ENCODE measurements around the gene PDCD1.

PDCD1 gene

DNA sequence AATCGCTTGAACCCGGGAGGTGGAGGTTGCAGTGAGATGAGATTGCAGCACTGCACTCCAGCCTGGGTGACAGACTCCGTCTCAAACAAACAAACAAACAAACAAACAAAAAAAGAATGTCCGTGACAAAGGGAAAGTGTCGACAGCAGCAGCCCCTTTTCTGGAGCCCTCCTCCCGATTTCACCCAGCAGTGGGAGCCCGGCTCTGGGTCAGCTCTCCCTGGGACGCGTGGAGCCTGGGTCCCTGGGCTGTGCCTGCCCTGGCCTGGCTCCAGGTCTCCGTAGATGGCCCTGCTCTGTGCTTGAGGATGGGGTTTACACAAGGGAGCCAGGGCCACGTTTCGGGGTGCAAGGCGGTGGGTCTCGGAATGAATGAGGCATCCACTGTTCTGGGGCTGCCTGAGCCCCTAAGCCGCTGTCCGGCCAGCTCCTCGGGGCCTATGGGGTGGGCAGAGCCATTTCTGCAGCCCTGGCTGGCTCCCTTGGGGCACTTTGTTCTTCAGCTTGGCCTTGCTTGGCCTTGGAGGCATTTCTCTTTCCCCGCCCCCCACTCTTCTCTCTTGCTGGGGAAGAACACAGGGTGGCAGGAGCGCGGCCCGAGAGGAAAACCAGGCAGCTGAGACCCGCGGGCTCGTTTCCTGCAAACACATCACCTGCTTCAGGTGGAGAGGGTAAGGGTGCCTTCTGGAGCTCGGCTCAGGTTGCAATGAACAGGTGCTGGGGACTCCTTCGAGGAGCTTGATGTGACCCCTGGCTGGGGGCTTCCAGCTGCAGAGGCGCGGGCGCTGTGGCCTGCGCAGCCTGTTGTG, 40.0 kb upstream of the PDCD1 start:
- H3K36me3 Mint-ChIP-seq: peaks cover 2% of the 10 kb centered on the region
- H3K9me3 Mint-ChIP-seq: no peaks in the 10 kb centered on the region
- no peaks in the 10 kb centered on the region for H3K27me3 Mint-ChIP-seq
- no peak overlapping the region for H3K27ac Mint-ChIP-seq
- H3K4me3 Mint-ChIP-seq: no peak overlapping the region
- peaks cover 8% of the 10 kb centered on the region for H3K4me1 Mint-ChIP-seq

DNA sequence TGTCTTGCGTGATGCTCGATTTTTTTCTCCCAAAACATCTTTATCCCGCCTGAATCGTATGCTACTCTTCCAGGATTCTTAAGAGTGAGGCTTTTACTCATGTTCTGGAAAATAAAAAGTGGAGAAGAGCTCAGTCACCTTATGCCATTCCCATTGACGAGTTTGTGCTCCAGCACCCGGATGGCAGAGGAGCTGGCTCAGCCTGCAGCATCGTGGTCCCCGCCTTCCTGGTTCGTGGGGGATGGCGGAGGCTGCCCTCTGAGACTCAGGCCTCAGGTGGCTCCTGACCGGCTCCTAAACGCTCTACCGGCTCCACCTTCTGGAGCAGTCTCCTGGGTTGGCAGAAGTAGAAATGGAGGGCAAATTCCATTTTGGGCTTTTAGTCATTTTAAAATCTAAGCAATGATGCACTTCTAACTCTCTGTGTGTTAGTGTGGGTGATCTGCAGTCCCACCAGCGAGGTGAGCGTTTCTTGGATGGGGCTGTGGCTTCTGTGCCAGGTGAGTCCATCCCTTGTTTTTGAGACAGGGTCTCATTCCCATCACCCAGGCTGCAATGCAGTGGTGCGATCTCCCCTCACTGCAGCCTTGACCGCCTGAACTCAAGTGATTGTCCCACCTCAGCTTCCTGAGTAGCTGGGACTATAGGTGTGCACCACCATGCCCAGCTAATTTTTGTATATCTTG, 38.7 kb upstream of the PDCD1 start:
- H3K4me3 Mint-ChIP-seq: no peak overlapping the region
- H3K27me3 Mint-ChIP-seq: no peaks in the 10 kb centered on the region
- peaks cover 2% of the 10 kb centered on the region for H3K36me3 Mint-ChIP-seq
- H3K9me3 Mint-ChIP-seq: no peaks in the 10 kb centered on the region
- peak overlapping the region; percentile 86 for H3K27ac Mint-ChIP-seq
- H3K4me1 Mint-ChIP-seq: peaks cover 8% of the 10 kb centered on the region

GRCh38 chr2:241896746-241897201, 38.1 kb upstream of the PDCD1 start:
- peaks cover 8% of the 10 kb centered on the region for H3K4me1 Mint-ChIP-seq
- peak overlapping the region; percentile 82 for H3K27ac Mint-ChIP-seq
- H3K36me3 Mint-ChIP-seq: peaks cover 2% of the 10 kb centered on the region
- H3K9me3 Mint-ChIP-seq: no peaks in the 10 kb centered on the region
- H3K27me3 Mint-ChIP-seq: no peaks in the 10 kb centered on the region
- no peak overlapping the region for H3K4me3 Mint-ChIP-seq

DNA sequence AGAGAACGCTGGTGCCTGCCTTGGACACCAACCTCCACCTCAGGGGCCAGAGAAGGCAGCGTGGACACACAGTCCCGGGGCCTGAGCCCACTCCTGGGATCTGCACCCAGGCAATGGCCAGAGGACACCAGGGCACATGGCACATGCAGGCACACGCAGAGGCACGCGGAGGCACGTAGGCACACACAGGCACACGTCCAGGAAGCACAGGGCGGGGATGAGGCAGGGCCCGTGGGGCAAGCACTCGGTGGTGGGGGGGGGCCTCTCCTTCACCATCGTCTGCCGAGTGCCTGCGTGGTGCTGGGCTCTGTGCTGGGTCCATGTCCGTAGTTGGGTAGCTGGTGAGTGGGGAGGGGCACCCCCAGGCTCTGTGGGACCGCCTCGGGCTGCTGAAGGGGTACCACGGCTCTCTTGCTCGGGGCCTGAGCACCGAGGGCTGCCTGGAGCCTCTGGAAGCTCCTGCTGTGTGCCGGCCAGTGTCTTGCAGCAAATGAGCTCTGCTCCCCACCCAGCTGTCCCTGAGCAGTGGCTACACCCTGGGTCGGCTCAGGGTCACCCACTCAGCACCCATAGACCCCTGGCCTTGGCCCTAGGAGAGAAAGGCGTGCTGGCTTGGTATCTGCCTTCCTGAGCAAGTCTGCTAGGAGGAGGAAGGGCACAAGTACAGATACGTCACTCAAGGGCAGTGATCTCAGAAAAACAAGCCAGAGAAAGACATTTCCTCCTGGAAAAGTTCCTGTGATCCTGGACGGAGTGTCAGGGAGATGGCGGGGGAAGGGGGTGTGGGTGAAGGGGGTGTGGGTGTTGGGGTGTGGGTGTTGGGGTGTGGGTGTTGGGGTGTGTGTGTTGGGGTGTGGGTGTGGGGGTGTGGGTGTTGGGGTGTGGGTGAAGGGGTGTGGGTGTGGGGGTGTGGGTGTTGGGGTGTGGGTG, 37.3 kb upstream of the PDCD1 start:
- H3K9me3 Mint-ChIP-seq: no peaks in the 10 kb centered on the region
- peaks cover 8% of the 10 kb centered on the region for H3K4me1 Mint-ChIP-seq
- peak overlapping the region; percentile 15 for H3K4me3 Mint-ChIP-seq
- peak overlapping the region; percentile 99 for H3K27ac Mint-ChIP-seq
- H3K27me3 Mint-ChIP-seq: no peaks in the 10 kb centered on the region
- peaks cover 2% of the 10 kb centered on the region for H3K36me3 Mint-ChIP-seq

DNA sequence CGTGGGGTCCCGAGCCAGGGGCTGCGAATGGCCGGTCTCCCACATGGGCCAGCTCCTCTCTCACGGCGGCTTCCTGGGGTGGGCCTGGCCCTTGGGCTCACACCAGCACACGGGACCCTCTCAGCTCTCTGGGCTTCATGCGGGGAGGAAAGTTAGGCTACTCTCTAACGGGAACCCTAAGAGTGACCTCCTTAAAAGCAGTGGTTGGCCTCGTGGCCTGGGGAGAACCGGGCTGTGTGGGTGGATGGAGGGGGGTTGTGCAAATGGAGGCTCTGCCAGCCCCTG, 36.7 kb upstream of the PDCD1 start:
- Mint-ChIP-seq H3K4me3 (no peak overlapping the region), H3K27ac (no peak overlapping the region), H3K36me3 (peaks cover 2% of the 10 kb centered on the region), H3K4me1 (peaks cover 8% of the 10 kb centered on the region), H3K27me3 (no peaks in the 10 kb centered on the region), H3K9me3 (no peaks in the 10 kb centered on the region)

DNA sequence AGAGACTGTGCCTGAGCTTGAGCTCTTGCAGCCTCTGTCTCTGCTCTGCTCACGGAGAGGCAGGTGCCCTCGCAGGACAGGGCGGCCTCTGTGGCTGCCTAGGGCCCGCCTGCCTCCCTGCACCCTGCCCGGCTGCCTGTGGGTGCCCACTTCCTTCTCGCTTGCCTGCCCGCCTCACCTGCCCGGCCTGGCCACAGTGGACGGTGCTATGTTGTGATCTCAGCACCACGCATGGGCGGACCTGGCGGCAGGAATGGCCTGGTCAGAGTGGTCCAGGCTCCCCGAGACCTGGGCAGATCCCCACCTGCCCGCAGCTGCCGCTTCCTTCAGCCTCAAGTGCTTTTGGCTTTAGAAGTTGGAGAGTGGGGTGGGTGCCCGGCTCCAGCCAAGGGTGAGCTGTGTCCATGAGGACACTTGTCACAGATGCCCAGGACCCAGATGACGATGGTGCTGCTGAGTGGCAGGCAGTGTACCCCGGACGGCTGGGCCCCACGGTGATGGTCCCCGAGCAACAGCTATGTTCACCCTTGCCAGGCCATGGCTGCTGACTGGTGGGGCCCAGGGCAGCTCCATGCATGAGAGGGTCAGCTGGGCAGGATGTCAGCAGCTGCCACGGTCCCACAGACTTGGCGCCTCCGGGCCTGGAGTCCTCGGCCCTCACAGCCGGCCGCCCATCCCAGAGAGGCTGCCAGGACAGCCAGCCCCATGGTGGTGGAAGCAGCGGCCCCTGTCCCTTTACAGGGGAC, 36.2 kb upstream of the PDCD1 start:
- Mint-ChIP-seq H3K9me3 (no peaks in the 10 kb centered on the region), H3K27me3 (no peaks in the 10 kb centered on the region), H3K36me3 (peaks cover 2% of the 10 kb centered on the region), H3K4me3 (no peak overlapping the region), H3K4me1 (peaks cover 8% of the 10 kb centered on the region), H3K27ac (no peak overlapping the region)

DNA sequence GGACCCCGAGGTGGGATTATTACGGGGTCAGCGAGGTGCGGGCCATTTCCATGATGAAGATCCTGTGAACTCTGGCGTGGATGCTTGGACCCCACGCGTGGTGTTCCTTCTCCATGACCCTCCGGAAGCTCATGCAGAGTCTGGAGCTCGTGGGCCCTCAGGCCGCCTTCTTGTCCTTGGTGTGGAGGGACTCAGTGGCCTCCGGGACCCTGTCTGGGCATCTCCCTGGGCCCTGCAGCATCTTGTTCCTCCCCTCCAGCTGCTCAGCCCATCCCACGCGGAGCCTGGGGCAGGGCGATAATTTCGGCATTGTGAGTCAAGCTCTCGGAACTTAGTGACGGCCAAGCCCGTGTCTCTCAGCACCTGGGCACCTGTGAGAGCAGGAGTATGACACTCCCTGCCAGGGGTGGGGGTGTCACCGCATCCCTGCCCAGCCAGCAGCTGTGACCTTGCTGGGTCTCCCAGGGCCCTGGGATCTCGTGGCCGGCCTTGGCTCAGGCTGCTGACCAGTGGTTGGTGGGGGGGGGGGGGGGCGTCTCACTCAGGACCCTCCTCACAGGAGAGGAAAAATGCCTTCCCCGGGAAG, 35.5 kb upstream of the PDCD1 start:
- Mint-ChIP-seq H3K4me1 (peaks cover 10% of the 10 kb centered on the region), H3K36me3 (peaks cover 3% of the 10 kb centered on the region), H3K27ac (no peak overlapping the region), H3K4me3 (no peak overlapping the region), H3K9me3 (no peaks in the 10 kb centered on the region), H3K27me3 (no peaks in the 10 kb centered on the region)

GRCh38 chr2:241893265-241893664, 34.6 kb upstream of the PDCD1 start:
- H3K9me3 Mint-ChIP-seq: no peaks in the 10 kb centered on the region
- H3K4me3 Mint-ChIP-seq: no peak overlapping the region
- peaks cover 3% of the 10 kb centered on the region for H3K36me3 Mint-ChIP-seq
- H3K27ac Mint-ChIP-seq: no peak overlapping the region
- no peaks in the 10 kb centered on the region for H3K27me3 Mint-ChIP-seq
- peaks cover 15% of the 10 kb centered on the region for H3K4me1 Mint-ChIP-seq

DNA sequence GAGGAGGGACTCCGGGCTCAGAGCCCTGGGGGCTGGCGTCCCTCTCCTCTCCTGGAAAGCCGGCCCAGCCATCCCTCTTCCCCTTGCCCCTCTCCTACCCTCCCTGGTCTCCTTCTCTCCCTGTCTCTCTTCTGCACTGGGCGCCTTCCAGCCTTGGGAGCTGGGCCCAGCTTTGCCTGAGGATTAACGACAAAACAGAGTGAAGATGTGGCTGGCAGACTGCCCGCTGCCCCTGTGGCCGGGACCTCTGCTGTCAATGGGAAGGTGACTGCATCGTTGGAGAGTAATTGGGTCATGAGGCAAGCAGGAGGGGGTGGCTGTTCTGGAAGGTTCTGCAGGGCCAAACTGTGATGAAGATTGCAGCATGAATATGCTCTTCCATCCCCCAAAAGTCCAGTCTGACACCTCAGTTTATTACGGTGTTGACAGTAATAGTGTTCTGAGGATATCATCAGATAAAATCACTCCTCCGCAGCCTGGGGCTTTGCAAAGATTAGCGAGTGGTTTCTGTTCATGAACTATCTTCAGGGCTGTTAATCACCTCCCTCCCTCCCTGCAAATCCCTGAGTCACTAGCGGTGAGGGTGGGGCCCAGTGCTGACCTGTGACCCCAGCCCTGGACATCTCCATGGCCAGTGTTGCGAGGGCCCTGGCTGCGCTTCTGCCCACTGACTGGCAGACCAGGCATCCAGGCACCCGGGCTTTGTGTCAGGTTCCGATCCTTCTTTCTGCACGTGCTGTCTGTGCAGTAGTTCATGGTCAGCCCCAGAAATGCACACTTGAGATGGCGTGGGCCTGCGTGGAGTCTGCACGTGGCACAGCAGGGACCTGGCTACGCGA, 33.8 kb upstream of the PDCD1 start:
- Mint-ChIP-seq H3K27me3 (no peaks in the 10 kb centered on the region), H3K4me3 (no peak overlapping the region), H3K27ac (no peak overlapping the region), H3K4me1 (peaks cover 19% of the 10 kb centered on the region), H3K36me3 (peaks cover 4% of the 10 kb centered on the region), H3K9me3 (no peaks in the 10 kb centered on the region)

DNA sequence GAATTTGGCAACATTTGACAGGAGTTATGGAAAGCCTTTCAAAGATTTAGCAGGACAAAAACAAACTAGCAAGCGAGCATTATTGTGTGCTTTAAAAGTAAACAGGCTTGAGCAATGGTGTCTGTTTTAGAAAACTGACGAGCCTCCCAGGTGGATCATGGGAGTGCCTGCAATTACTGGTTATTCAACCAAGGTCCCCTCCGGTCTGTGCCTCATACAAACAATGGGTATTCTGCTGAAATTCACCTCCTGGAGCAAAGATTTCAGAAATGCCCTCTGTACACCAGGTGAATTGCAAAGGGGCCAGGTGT, 33.2 kb upstream of the PDCD1 start:
- H3K4me3 Mint-ChIP-seq: no peak overlapping the region
- H3K36me3 Mint-ChIP-seq: peaks cover 6% of the 10 kb centered on the region
- H3K27me3 Mint-ChIP-seq: no peaks in the 10 kb centered on the region
- H3K27ac Mint-ChIP-seq: no peak overlapping the region
- peaks cover 19% of the 10 kb centered on the region for H3K4me1 Mint-ChIP-seq
- no peaks in the 10 kb centered on the region for H3K9me3 Mint-ChIP-seq

GRCh38 chr2:241891315-241891987, 32.8 kb upstream of the PDCD1 start:
- Mint-ChIP-seq H3K27ac (no peak overlapping the region), H3K9me3 (no peaks in the 10 kb centered on the region), H3K4me3 (no peak overlapping the region), H3K4me1 (peaks cover 24% of the 10 kb centered on the region), H3K36me3 (peaks cover 7% of the 10 kb centered on the region), H3K27me3 (no peaks in the 10 kb centered on the region)

GRCh38 chr2:241890524-241891235, 32.0 kb upstream of the PDCD1 start:
- H3K36me3 Mint-ChIP-seq: peaks cover 7% of the 10 kb centered on the region
- no peak overlapping the region for H3K4me3 Mint-ChIP-seq
- H3K9me3 Mint-ChIP-seq: no peaks in the 10 kb centered on the region
- H3K27me3 Mint-ChIP-seq: no peaks in the 10 kb centered on the region
- peaks cover 27% of the 10 kb centered on the region for H3K4me1 Mint-ChIP-seq
- no peak overlapping the region for H3K27ac Mint-ChIP-seq

DNA sequence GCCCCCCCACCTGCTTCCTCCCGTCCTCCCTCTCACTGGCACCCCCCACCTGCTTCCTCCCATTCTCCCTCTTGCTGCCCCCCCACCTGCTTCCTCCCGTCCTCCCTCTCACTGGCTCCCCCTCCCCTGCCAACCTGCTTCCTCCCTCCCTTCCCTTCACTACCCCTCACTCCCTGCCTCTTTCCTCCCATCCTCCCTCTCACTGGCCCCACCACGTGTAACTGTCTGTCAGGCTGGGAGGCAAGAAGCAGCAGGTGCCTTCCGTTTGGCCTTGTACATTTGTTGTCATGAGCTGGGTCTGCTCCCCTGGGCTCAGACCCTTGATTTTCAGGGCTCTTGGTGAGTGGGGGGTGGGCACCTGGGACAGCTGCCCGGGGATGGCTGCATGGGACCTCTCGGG, 29.9 kb upstream of the PDCD1 start:
- Mint-ChIP-seq H3K4me3 (peak overlapping the region; percentile 19), H3K4me1 (peaks cover 36% of the 10 kb centered on the region), H3K9me3 (no peaks in the 10 kb centered on the region), H3K36me3 (peaks cover 9% of the 10 kb centered on the region), H3K27me3 (no peaks in the 10 kb centered on the region), H3K27ac (peak overlapping the region; percentile 44)

All from activated naive CD4-positive, alpha-beta T cell treated with anti-CD3 and anti-CD28 coated beads, Interleukin-2, amount 50 U/mL, for 24 hours (primary cell).